ENCODE measurements around the gene NLRC5. TPM values are rescaled to one million over a fixed set of nuclear protein-coding genes. Genes with fewer than 3 reads are reported as not detected.
"Not testable (repeated sequence)": the region's sequence is repeated elsewhere in the genome, so short reads cannot be mapped to it uniquely, and the experiment has no call there.

The NLRC5 gene
- total RNA-seq, 1 donor from 2014 or later = 169 TPM

DNA sequence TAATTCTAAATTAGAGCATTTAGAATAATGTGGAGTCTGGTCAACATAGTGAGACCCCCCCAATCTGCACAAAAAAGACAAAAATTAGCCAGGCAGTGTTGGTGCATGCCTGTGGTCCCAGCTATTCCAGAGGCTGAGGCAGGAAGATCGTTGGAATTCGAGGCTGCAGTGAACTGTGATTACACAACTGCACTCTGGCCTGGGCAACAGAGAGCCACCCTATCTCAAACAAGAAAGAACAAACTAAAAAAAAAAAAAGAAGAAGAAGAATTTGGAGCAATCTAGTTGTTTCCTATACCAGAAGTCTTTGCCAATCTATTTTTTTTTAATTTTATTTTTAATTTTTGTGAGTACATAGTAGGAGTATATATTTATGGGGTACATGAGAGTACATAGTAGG lies 21.6 kb upstream of the NLRC5 start:
- Mint-ChIP-seq H3K9me3 (no peaks in the 10 kb centered on the region), H3K4me3 (ENCODE audit: low read depth) (no peak overlapping the region), H3K27ac (no peak overlapping the region), H3K4me1 (ENCODE audit: low read depth) (peaks cover 18% of the 10 kb centered on the region), H3K27me3 (ENCODE audit: low read depth) (no peaks in the 10 kb centered on the region), H3K36me3 (ENCODE audit: low read depth) (no peaks in the 10 kb centered on the region)
- DNase-seq (ENCODE audit: low spot score) = no peak
- intact Hi-C loops (cut with micrococcal nuclease) = no loop called here

GRCh38 chr16:56969769-56970168 lies 19.6 kb upstream of the NLRC5 start:
- H3K27ac Mint-ChIP-seq = no peak overlapping the region
- H3K36me3 Mint-ChIP-seq (ENCODE audit: low read depth) = no peaks in the 10 kb centered on the region
- H3K4me3 Mint-ChIP-seq (ENCODE audit: low read depth) = no peak overlapping the region
- DNase-seq (ENCODE audit: low spot score) = no peak
- H3K27me3 Mint-ChIP-seq (ENCODE audit: low read depth) = no peaks in the 10 kb centered on the region
- peaks cover 20% of the 10 kb centered on the region for H3K4me1 Mint-ChIP-seq (ENCODE audit: low read depth)
- intact Hi-C loops (cut with micrococcal nuclease) = no loop called here
- no peaks in the 10 kb centered on the region for H3K9me3 Mint-ChIP-seq

DNA sequence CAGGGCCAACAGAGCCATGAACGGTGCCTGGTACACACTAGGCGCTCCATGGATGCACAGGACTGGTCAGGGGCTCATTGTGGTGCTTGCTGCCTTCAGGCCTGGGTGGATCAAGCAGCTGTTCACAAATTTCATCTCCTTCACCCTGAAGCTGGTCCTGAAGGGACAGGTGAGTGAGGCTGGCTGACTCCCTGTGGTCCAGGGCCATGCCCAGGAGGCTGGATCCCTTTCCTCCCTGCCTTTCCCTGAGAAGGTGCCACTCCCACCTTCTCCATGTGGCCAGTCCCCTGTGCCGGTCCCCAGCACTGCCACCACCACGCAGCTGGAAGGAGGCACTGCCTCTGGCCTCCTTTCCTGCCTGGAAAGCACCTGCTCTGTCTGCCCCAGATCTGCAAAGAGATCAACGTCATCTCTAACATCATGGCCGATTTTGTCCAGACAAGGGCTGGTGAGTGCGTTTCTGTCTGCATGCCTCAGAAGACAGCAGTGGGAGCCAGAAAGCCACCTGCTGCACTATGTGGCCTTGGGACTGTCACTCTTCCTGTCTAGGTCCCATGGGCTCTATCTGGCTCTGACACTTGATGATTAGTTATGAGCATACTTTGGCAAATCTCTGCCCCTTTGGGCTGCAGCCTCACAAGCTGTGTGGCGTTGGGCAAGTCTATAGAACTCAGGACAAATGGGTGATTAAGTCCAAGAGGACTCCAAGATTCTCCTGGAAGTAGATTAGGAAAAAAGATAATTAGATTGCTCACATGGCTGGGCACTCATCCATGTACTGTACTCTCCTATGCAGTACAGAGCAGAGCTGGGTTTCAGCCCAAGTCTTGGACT lies 18.2 kb upstream of the NLRC5 start:
- intact Hi-C loops (cut with micrococcal nuclease) = no loop called here
- H3K27ac Mint-ChIP-seq = no peak overlapping the region
- no peaks in the 10 kb centered on the region for H3K9me3 Mint-ChIP-seq
- no peak for DNase-seq (ENCODE audit: low spot score)
- H3K4me1 Mint-ChIP-seq (ENCODE audit: low read depth) = peaks cover 12% of the 10 kb centered on the region
- no peaks in the 10 kb centered on the region for H3K27me3 Mint-ChIP-seq (ENCODE audit: low read depth)
- H3K36me3 Mint-ChIP-seq (ENCODE audit: low read depth) = no peaks in the 10 kb centered on the region
- H3K4me3 Mint-ChIP-seq (ENCODE audit: low read depth) = no peak overlapping the region

GRCh38 chr16:56971768-56972043 lies 17.7 kb upstream of the NLRC5 start:
- Mint-ChIP-seq H3K27me3 (ENCODE audit: low read depth) (no peaks in the 10 kb centered on the region), H3K27ac (no peak overlapping the region), H3K9me3 (no peaks in the 10 kb centered on the region), H3K4me1 (ENCODE audit: low read depth) (peaks cover 11% of the 10 kb centered on the region), H3K36me3 (ENCODE audit: low read depth) (no peaks in the 10 kb centered on the region), H3K4me3 (ENCODE audit: low read depth) (no peak overlapping the region)
- intact Hi-C loops (cut with micrococcal nuclease) = no loop called here
- DNase-seq (ENCODE audit: low spot score) = no peak

GRCh38 chr16:56972403-56973293 lies 16.7 kb upstream of the NLRC5 start:
- Mint-ChIP-seq H3K36me3 (ENCODE audit: low read depth) (no peaks in the 10 kb centered on the region), H3K4me1 (ENCODE audit: low read depth) (peaks cover 11% of the 10 kb centered on the region), H3K27me3 (ENCODE audit: low read depth) (no peaks in the 10 kb centered on the region), H3K27ac (no peak overlapping the region), H3K4me3 (ENCODE audit: low read depth) (no peak overlapping the region), H3K9me3 (no peaks in the 10 kb centered on the region)
- intact Hi-C loops (cut with micrococcal nuclease) = no loop called here
- no peak for DNase-seq (ENCODE audit: low spot score)

DNA sequence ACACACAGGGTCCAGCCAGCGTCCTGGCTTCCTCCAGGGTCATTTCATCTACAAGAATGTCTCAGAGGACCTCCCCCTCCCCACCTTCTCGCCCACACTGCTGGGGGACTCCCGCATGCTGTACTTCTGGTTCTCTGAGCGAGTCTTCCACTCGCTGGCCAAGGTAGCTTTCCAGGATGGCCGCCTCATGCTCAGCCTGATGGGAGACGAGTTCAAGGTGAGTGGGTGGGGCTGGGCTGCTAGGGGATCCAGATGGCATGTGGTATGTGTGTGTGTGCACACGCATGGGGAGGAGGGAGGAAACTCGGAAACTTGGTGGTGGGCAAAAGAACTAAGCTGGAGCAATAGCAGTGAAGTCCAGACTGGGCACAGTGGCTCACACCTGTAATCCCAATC lies 16.1 kb upstream of the NLRC5 start:
- intact Hi-C loops (cut with micrococcal nuclease) = no loop called here
- no peak for DNase-seq (ENCODE audit: low spot score)
- H3K27me3 Mint-ChIP-seq (ENCODE audit: low read depth) = no peaks in the 10 kb centered on the region
- peaks cover 11% of the 10 kb centered on the region for H3K4me1 Mint-ChIP-seq (ENCODE audit: low read depth)
- no peaks in the 10 kb centered on the region for H3K9me3 Mint-ChIP-seq
- H3K4me3 Mint-ChIP-seq (ENCODE audit: low read depth) = no peak overlapping the region
- no peaks in the 10 kb centered on the region for H3K36me3 Mint-ChIP-seq (ENCODE audit: low read depth)
- no peak overlapping the region for H3K27ac Mint-ChIP-seq

DNA sequence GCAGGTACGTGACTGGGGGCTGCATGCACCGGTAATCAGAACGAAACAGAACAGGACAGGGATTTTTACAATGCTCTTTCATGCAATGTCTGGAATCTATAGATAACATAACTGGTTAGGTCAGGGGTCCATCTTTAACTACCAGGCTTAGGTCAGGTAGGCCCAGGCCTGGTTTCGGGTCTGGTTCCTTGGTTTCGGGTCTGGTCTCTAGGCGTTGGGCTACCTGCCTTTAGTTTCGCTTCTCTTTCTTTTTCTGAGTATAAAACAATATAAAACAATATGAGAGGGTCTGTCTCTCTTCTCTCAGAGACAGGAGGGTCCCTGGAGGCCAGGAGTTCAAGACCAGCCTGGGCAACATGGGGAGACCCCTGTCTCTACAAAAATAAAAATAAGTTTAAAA lies 15.5 kb upstream of the NLRC5 start:
- H3K4me1 Mint-ChIP-seq (ENCODE audit: low read depth) = peaks cover 11% of the 10 kb centered on the region
- H3K4me3 Mint-ChIP-seq (ENCODE audit: low read depth); H3K27me3 Mint-ChIP-seq (ENCODE audit: low read depth); intact Hi-C loops (cut with micrococcal nuclease); DNase-seq (ENCODE audit: low spot score); H3K36me3 Mint-ChIP-seq (ENCODE audit: low read depth); H3K27ac Mint-ChIP-seq; H3K9me3 Mint-ChIP-seq: not testable (repeated sequence)

DNA sequence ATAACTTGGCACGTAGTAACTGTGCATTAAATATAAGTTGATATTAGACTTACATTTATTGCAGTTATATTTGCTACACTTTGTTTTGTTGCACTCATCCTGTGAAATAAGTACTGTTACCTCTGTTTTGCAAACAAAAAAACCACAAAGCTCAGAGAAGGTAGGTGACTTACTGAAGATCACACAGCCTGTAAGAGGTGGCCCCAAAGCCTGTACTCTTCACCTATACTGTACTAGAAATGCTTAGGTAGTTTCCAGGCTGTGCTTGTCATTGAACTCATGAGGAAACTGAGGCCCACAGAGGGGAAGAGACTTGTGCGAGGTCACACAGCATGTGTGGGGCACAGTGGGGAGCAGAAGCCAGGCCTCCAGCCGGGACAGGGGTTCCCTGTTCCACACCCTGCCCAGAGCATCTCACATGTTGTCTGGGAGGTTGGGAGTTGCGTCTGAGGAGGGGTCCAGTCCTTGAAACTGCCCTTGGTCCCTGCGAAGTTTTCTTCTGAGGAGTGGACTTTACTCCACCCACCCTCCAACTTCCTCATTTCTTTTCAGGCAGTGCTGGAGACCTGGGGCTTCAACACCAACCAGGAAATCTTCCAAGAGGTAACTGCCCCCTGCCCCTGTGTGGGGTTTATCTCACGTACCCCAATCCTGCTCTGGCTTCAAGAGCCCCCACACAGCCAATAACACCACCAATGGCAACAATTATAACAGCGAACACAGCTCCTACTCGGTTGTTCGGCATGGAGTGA lies 14.6 kb upstream of the NLRC5 start:
- peaks cover 11% of the 10 kb centered on the region for H3K4me1 Mint-ChIP-seq (ENCODE audit: low read depth)
- H3K9me3 Mint-ChIP-seq = no peaks in the 10 kb centered on the region
- intact Hi-C loops (cut with micrococcal nuclease) = no loop called here
- no peak overlapping the region for H3K4me3 Mint-ChIP-seq (ENCODE audit: low read depth)
- no peaks in the 10 kb centered on the region for H3K27me3 Mint-ChIP-seq (ENCODE audit: low read depth)
- no peaks in the 10 kb centered on the region for H3K36me3 Mint-ChIP-seq (ENCODE audit: low read depth)
- no peak overlapping the region for H3K27ac Mint-ChIP-seq
- DNase-seq (ENCODE audit: low spot score) = no peak

DNA sequence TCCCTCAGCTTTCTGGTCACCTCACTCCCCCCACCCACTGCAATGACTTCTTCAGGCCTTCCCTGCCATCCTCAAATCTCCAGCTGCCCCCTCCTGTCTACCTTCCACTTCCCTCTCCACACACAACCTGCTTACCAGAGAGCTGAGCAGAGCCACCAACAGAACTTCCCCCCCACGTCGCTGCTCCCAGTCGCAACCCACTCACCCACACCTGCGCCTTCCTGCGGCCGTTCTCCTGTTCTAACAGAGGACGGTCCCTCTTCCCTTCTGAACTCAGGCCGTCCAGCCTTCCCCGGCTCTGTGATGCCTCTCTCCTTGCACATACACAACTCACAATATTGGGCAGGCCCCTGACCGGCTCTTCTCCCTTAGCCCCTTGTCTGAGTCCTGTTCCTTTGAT lies 13.6 kb upstream of the NLRC5 start:
- H3K9me3 Mint-ChIP-seq = no peaks in the 10 kb centered on the region
- intact Hi-C loops (cut with micrococcal nuclease) = no loop called here

GRCh38 chr16:56977216-56977615 lies 12.1 kb upstream of the NLRC5 start:
- no peaks in the 10 kb centered on the region for H3K9me3 Mint-ChIP-seq
- H3K4me3 Mint-ChIP-seq (ENCODE audit: low read depth) = no peak overlapping the region
- no peak for DNase-seq (ENCODE audit: low spot score)
- intact Hi-C loops (cut with micrococcal nuclease) = no loop called here
- peaks cover 10% of the 10 kb centered on the region for H3K36me3 Mint-ChIP-seq (ENCODE audit: low read depth)
- no peaks in the 10 kb centered on the region for H3K27me3 Mint-ChIP-seq (ENCODE audit: low read depth)
- no peak overlapping the region for H3K27ac Mint-ChIP-seq
- peaks cover 21% of the 10 kb centered on the region for H3K4me1 Mint-ChIP-seq (ENCODE audit: low read depth)

More for the DNA sequence above, 13.6 kb upstream of the NLRC5 start:
- Mint-ChIP-seq H3K27ac (peak overlapping the region; percentile 3), H3K36me3 (ENCODE audit: low read depth) (no peaks in the 10 kb centered on the region), H3K4me1 (ENCODE audit: low read depth) (peaks cover 13% of the 10 kb centered on the region), H3K27me3 (ENCODE audit: low read depth) (no peaks in the 10 kb centered on the region), H3K4me3 (ENCODE audit: low read depth) (no peak overlapping the region)
- no peak for DNase-seq (ENCODE audit: low spot score)

DNA sequence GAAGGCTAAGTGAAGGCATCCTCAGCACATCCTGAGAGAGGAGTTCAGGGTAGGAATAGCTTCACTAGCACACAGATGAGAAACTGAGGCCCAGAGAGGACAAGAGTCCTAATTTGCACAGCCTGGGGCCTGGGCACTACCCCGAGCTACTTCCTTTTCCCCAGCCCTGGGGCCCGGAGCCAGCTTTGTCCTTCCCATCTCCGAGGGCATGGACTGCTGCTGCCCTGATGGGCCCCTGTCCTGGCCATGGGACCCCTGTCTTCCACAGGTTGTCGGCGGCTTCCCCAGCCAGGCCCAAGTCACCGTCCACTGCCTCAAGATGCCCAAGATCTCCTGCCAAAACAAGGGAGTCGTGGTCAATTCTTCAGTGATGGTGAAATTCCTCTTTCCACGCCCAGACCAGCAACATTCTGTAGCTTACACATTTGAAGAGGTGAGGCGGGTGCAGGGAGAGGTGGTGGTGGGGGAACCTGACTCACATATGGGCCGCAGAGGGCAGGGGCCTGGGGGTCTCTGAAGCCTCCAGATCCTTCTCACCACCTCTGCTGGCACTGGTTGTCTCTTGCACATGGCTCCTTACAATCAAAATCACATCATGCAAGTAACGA lies 11.4 kb upstream of the NLRC5 start:
- no peak for DNase-seq (ENCODE audit: low spot score)
- H3K4me1 Mint-ChIP-seq (ENCODE audit: low read depth) = peaks cover 27% of the 10 kb centered on the region
- H3K4me3 Mint-ChIP-seq (ENCODE audit: low read depth) = no peak overlapping the region
- no peak overlapping the region for H3K27ac Mint-ChIP-seq
- H3K27me3 Mint-ChIP-seq (ENCODE audit: low read depth) = no peaks in the 10 kb centered on the region
- peaks cover 17% of the 10 kb centered on the region for H3K36me3 Mint-ChIP-seq (ENCODE audit: low read depth)
- intact Hi-C loops (cut with micrococcal nuclease) = no loop called here
- H3K9me3 Mint-ChIP-seq = no peaks in the 10 kb centered on the region

GRCh38 chr16:56980201-56980535 lies 9.2 kb upstream of the NLRC5 start:
- Mint-ChIP-seq H3K4me3 (ENCODE audit: low read depth) (no peak overlapping the region), H3K4me1 (ENCODE audit: low read depth) (peaks cover 32% of the 10 kb centered on the region), H3K27ac (no peak overlapping the region), H3K9me3 (no peaks in the 10 kb centered on the region), H3K27me3 (ENCODE audit: low read depth) (no peaks in the 10 kb centered on the region), H3K36me3 (ENCODE audit: low read depth) (peaks cover 35% of the 10 kb centered on the region)
- intact Hi-C loops (cut with micrococcal nuclease) = no loop called here
- no peak for DNase-seq (ENCODE audit: low spot score)
